DMS153 treated with DMSO at 0.1 percent for 48 hours (cell line): ENCODE measurements around the gene BANF2.
"Not testable (repeated sequence)": the region's sequence is repeated elsewhere in the genome, so short reads cannot be mapped to it uniquely, and the experiment has no call there.

ENCODE experiments used
- DNase-seq: peaks from one replicate; lab custom pipeline; 2025; ENCODE audit not compliant: unreplicated experiment; lab: John Stamatoyannopoulos, UW

The BANF2 gene

GRCh38 chr20:17761604-17762003 is 61.8 kb downstream of the BANF2 start:
- no peak for DNase-seq

- no peak for DNase-seq
These were observed 62.6 kb downstream of the BANF2 start for GRCh38 chr20:17762243-17762872.

DNA sequence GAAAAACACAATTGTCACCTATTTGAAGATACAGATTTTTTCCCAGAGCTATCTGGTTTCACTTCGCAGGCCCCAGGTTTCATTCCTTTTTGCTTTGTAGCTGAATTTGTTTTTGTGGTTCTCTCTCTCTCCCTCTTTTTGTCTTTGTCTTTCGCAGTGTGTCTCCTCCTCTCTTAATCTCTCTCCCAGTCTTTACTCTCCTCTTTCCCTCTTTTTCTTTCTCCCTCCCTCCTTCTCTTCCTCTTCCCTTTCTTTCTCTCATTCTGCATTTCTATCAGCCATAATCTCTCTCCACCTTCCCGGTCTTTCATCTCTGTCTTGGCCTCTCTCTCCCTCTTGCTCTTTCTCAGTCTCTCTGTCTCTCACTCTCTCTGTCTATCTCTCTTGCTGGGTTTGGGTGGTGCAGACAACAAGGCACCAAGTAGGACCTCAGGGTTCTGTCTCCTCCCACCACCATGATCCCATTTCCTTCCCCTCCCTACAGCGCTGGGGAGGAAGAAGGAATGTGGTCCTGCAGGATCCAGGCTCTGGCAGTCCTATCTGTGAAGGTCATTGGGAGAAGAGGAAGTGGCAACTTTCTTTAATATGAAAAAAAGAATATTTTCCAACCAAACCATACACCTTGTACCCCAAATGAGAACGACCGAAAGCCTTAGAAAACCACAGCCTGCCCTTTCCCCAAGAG is 63.2 kb downstream of the BANF2 start:
- no peak for DNase-seq

- no peak for DNase-seq
These were observed 65.3 kb downstream of the BANF2 start for GRCh38 chr20:17765017-17765416.

- no peak for DNase-seq
These were observed 65.8 kb downstream of the BANF2 start for GRCh38 chr20:17765584-17765983.

DNA sequence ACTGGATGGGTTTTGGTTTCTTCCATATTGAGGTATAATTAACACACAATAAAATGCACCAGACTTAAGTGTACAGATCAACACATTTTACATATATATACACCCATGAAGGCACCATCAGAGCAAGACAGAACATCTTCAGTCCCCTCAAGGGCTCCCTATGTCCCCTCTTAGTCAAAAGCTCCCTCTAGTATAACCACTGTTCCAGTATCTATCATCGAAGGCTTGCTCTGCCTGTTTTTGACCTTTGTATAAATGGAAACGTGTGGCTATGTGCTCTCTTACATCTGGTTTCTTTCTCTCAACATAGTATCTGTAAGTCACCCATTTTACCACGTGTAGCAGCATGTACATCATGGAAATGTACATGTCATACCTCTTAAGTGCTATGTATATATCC is 66.5 kb downstream of the BANF2 start:
- DNase-seq: no peak

- DNase-seq: no peak
These were observed 67.9 kb downstream of the BANF2 start for GRCh38 chr20:17767624-17768023.

DNA sequence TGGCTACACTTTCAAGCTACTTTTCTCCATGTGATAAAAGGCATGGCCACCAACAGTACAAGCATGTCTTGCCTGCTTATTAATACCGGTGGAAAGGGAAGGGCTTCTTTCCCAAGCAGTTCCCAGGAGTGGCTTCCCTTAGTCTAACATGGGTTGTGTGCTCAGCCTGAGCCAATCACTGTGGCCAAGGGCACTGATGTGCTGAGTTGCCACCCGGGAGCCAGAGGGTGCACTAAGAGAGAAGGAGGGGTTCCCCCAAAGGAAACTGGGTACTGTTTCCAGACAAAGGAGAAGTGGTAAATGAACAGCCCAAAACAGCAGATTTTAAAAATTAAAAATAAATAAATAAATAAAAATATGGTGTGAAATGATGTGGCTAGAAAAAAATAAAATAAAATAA is 68.5 kb downstream of the BANF2 start:
- DNase-seq: no peak

- not testable (repeated sequence) for DNase-seq
These were observed 70.0 kb downstream of the BANF2 start for GRCh38 chr20:17769716-17770115.

GRCh38 chr20:17771206-17772004 is 71.6 kb downstream of the BANF2 start:
- DNase-seq: no peak

DNA sequence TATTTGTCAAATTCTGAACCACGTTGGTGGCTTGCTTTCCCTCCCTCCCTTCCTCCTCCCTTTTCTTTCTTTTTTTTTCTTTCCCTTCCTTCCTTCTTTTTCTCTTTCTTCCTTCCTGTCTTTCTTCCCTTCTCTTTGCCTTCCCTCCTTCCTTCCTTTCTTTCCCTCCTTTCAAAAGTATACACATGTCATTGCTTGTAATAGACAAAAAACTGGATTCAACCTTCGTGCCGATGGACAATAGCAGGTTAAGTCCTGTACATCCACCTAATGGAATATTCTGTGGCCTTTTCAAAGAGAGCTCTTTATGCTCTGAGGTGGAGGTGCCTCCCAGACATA is 72.2 kb downstream of the BANF2 start:
- DNase-seq: no peak

DNA sequence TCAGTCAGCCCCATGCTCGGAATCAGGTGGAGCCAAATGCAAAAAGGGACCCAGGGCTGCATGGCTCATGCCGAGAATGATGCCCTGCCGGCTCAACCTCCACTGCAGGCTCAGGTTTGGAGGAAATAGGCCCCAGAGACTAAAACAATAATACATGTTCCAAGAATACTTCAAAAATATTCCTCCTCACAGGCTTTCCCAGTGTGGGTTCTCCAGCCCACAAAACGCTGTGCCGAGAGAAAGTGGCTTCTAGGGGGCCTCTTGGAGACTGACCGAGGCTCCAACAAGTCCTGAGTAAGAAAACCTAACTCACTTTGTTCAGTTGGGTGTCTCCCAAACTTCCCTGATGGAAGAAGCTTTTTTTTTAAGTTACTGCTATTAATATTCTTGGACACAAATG is 73.9 kb downstream of the BANF2 start:
- no peak for DNase-seq

- no peak for DNase-seq
These were observed 75.8 kb downstream of the BANF2 start for GRCh38 chr20:17775600-17775999.

- no peak for DNase-seq
These were observed 76.8 kb downstream of the BANF2 start for GRCh38 chr20:17776551-17776950.

DNA sequence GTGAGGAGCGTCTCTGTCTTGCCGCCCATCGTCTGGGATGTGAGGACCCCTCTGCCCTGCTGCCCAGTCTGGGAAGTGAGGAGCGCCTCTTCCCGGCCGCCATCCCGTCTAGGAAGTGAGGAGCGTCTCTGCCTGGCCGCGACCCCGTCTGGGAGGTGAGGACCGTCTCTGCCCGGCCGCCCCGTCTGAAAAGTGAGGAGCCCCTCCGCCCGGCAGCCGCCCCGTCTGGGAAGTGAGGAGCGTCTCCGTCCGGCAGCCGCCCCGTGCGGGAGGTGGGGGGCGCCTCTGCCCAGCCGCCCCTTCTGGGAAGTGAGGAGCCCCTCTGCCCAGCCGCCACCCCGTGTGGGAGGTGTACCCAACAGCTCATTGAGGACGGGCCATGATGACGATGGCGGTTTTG is 79.2 kb downstream of the BANF2 start:
- DNase-seq: not testable (repeated sequence)

- no peak for DNase-seq
These were observed 83.0 kb downstream of the BANF2 start for GRCh38 chr20:17782768-17783167.

- DNase-seq: no peak
These were observed 83.9 kb downstream of the BANF2 start for GRCh38 chr20:17783671-17784070.

GRCh38 chr20:17785007-17785406 is 85.2 kb downstream of the BANF2 start:
- no peak for DNase-seq
